Testis (tissue), 3 donors: Measurements from ENCODE around the gene TNFRSF21. TPM values are rescaled to one million over a fixed set of nuclear protein-coding genes. Genes with fewer than 3 reads are reported as not detected.

Source experiments
- DNase-seq: peaks from one replicate; pipeline ENCODE4 v3.0.0-alpha.2; 2019
- H3K27ac ChIP-seq, 2 donors: fragments of 200-600 bp; sonication (generic); one replicate each; pipeline ENCODE4 v1.5.1; 2019
- H3K27me3 ChIP-seq: fragments of 200-600 bp; sonication (generic); one replicate; pipeline ENCODE4 v1.5.1; 2019
- H3K36me3 ChIP-seq: fragments of 200-600 bp; sonication (generic); one replicate; pipeline ENCODE4 v1.5.1; 2017; ENCODE audit warnings: low read depth; ENCODE audit errors: missing control alignments
- H3K4me1 ChIP-seq: fragments of 200-600 bp; sonication (generic); one replicate; pipeline ENCODE4 v1.5.1; 2019
- H3K4me3 ChIP-seq, 2 donors: fragments of 200-600 bp; sonication (generic); one replicate each; pipeline ENCODE4 v1.5.1; 2017 to 2019
- H3K9me3 ChIP-seq: fragments of 200-600 bp; sonication (generic); one replicate; pipeline ENCODE4 v1.5.1; 2017
- CTCF ChIP-seq, 3 experiments: fragments of 450-650 bp in 2 of 3; fragments of 200-600 bp in 1 of 3; sonication (generic) in 1 of 3; IDR thresholded peaks; one replicate each; pipeline ENCODE4 v1.5.1; 2016 to 2019; ENCODE audit warnings: antibody characterized with exemption in 3 of 3, mild to moderate bottlenecking in 2 of 3, moderate library complexity in 1 of 3
- POLR2A ChIP-seq: fragments of 450-650 bp; IDR thresholded peaks from one replicate; pipeline ENCODE4 v1.6.1; 2017; ENCODE audit warnings: antibody characterized with exemption, mild to moderate bottlenecking, moderate library complexity
- WGBS, 2 donors: methylation state at CpG; one replicate each; pipeline ENCODE4 v1.1.5; 2018; 5-methylcytosine and 5-hydroxymethylcytosine counted together
- intact Hi-C: fragments of 100-400 bp; cut with DNase I; formaldehyde crosslinking; loops from one replicate; pipeline ENCODE4 v1.15.1; 2023; ENCODE audit warnings: low total_unique reads
- polyA plus RNA-seq: library from polyadenylated mRNA; stranded (reverse); fragments of 350-450 nt; fragmentation: Illumina TruSeq; extraction: RNeasy Lipid Tissue Mini Kit (QIAGEN cat#74804); gene quantifications from one replicate; pipeline ENCODE4 v1.2.3, GENCODE V29; 2014; ENCODE audit warnings: low read depth, low replicate concordance; ENCODE audit not compliant: insufficient read depth
- total RNA-seq, 2 donors: library from RNA; depleted of rRNA; stranded (reverse); fragments of >200 nt; gene quantifications; one replicate each; pipeline ENCODE4 v1.2.3, GENCODE V29; 2016

The TNFRSF21 gene
- total and polyA plus RNA-seq, 3 donors from 2014 or later, result 11.0 to 19.3 (median 17.1) TPM

- Histone ChIP-seq H3K4me3 (no peak overlapping the region), H3K9me3 (no peaks in the 10 kb centered on the region), H3K4me1 (no peaks in the 10 kb centered on the region), H3K36me3 (no peaks in the 10 kb centered on the region), H3K27me3 (no peaks in the 10 kb centered on the region), H3K27ac (no peak overlapping the region)
- DNase-seq, result no peak
- intact Hi-C loops, result no loop called here
- WGBS, 2 donors, result 60 to 66% methylated on average over 2 of the region's 2 CpGs
- no peak for TF ChIP-seq CTCF (IDR thresholded peaks at IDR 0.05)
- no peak for TF ChIP-seq POLR2A
Observed at GRCh38 chr6:47292944-47293343, 16.8 kb downstream of the TNFRSF21 start.

- intact Hi-C loops, result no loop called here
- Histone ChIP-seq H3K27ac (no peak overlapping the region), H3K4me3 (no peak overlapping the region), H3K9me3 (no peaks in the 10 kb centered on the region), H3K36me3 (no peaks in the 10 kb centered on the region), H3K27me3 (no peaks in the 10 kb centered on the region), H3K4me1 (no peaks in the 10 kb centered on the region)
- no peak for DNase-seq
- TF ChIP-seq POLR2A (no peak), CTCF (IDR thresholded peaks at IDR 0.05) (no peak)
- WGBS, 2 donors, result 87 to 91% methylated on average over 4 of the region's 4 CpGs
Observed at GRCh38 chr6:47292027-47292426, 17.7 kb downstream of the TNFRSF21 start.

GRCh38 chr6:47290124-47290834 is 19.4 kb downstream of the TNFRSF21 start:
- WGBS, 2 donors, result 96 to 97% methylated on average over 7 of the region's 7 CpGs
- H3K9me3 ChIP-seq, result no peaks in the 10 kb centered on the region
- H3K4me3 ChIP-seq, result no peak overlapping the region
- H3K36me3 ChIP-seq, result no peaks in the 10 kb centered on the region
- intact Hi-C loops, result no loop called here
- H3K27me3 ChIP-seq, result no peaks in the 10 kb centered on the region
- TF ChIP-seq CTCF (IDR thresholded peaks at IDR 0.05) (no peak), POLR2A (no peak)
- H3K4me1 ChIP-seq, result no peaks in the 10 kb centered on the region
- no peak for DNase-seq
- H3K27ac ChIP-seq, result no peak overlapping the region

GRCh38 chr6:47288267-47289090 is 21.2 kb downstream of the TNFRSF21 start:
- Histone ChIP-seq H3K27me3 (no peaks in the 10 kb centered on the region), H3K27ac (no peak overlapping the region), H3K4me3 (no peak overlapping the region), H3K36me3 (no peaks in the 10 kb centered on the region), H3K4me1 (no peaks in the 10 kb centered on the region), H3K9me3 (no peaks in the 10 kb centered on the region)
- intact Hi-C loops, result no loop called here
- 70 to 77% methylated on average over 7 of the region's 7 CpGs for WGBS, 2 donors
- TF ChIP-seq CTCF (IDR thresholded peaks at IDR 0.05) (no peak), POLR2A (no peak)
- DNase-seq, result no peak
